OCI-LY3 (cell line): Measurements from ENCODE around the gene CCDC142.

Source experiments
- H2AFZ ChIP-seq: fragments of 200-600, 300-600 bp; shearing (Covaris generic); 2 replicates; pipeline ENCODE4 v1.6.0; 2014; ENCODE audit warnings: antibody characterized with exemption, low read depth, low read length
- H3K27ac ChIP-seq: fragments of 200-600, 300-600 bp; sonication (generic); 2 replicates; pipeline ENCODE4 v1.5.1; 2014; ENCODE audit warnings: mild to moderate bottlenecking, low read length, moderate library complexity, mixed read lengths
- H3K27me3 ChIP-seq: fragments of 200-600, 300-600 bp; sonication (generic); 2 replicates; pipeline ENCODE4 v1.6.1; 2014; ENCODE audit warnings: low read depth, low read length, mixed read lengths
- H3K36me3 ChIP-seq: fragments of 200-600, 300-600 bp; sonication (generic); replicated peaks from 2 replicates; pipeline ENCODE3; 2014; ENCODE audit warnings: low read depth, low read length, mixed read lengths
- H3K4me1 ChIP-seq: fragments of 300-600, 200-600 bp; sonication (generic); 2 replicates; pipeline ENCODE4 v1.6.1; 2014; ENCODE audit warnings: low read length, mixed read lengths
- H3K4me2 ChIP-seq: fragments of 200-600, 300-600 bp; sonication (generic); 2 replicates; pipeline ENCODE4 v1.6.1; 2014; ENCODE audit warnings: low read length, mixed read lengths
- H3K4me3 ChIP-seq: fragments of 300-600, 200-600 bp; sonication (generic); 2 replicates; pipeline ENCODE4 v1.5.1; 2014; ENCODE audit warnings: antibody characterized with exemption, mild to moderate bottlenecking, low read length, moderate library complexity
- H3K79me2 ChIP-seq: fragments of 300-600, 200-600 bp; shearing (Covaris generic); 2 replicates; pipeline ENCODE4 v1.6.1; 2014; ENCODE audit warnings: mild to moderate bottlenecking, low read length, mixed read lengths
- H3K9ac ChIP-seq: fragments of 300-600, 200-600 bp; shearing (Covaris generic); 2 replicates; pipeline ENCODE4 v1.6.0; 2014; ENCODE audit warnings: mild to moderate bottlenecking, low read length, moderate library complexity
- H3K9me3 ChIP-seq: fragments of 200-600, 300-600 bp; shearing (Covaris generic); 2 replicates; pipeline ENCODE4 v1.6.1; 2014; ENCODE audit warnings: low read length, mixed read lengths; ENCODE audit not compliant: insufficient read depth
- H4K20me1 ChIP-seq: fragments of 200-600, 300-600 bp; sonication (generic); 2 replicates; pipeline ENCODE4 v1.6.1; 2016; ENCODE audit warnings: low read length, mixed read lengths; ENCODE audit not compliant: insufficient read depth
- EZH2phosphoT487 ChIP-seq: fragments of 200-600 bp; shearing (Covaris generic); IDR thresholded peaks from 2 replicates; pipeline ENCODE4 v1.6.1; 2018; ENCODE audit warnings: antibody characterized with exemption, mixed run types, low read depth
- TF ChIP-seq, protein P1 (sequence below): fragments of 200-600, 300-600 bp; sonication (generic); IDR thresholded peaks from 2 replicates; pipeline ENCODE4 v1.5.1; 2014; ENCODE audit warnings: antibody characterized with exemption, low read length, low read depth

CCDC142 gene

DNA sequence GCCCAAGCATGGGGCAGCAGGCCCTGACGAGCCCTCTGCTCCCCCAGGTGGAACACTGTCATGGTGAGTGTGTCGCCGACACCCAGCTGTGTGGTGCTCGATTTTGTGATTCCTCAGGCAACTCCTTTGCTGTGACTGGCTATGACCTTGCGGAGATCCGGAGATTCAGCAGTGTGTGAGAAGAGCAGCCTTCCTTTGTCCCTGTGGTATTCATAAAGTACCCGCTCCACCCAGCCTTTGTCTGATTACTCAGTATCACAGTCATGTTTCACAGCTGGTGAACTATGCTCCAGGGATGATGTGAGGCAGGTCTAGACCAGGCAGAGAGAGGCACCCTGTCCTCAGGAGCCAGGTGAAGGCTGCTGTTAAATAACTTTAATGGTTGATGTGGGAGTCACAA is 57.3 kb downstream of the CCDC142 start:
- Histone ChIP-seq H4K20me1 (no peaks in the 10 kb centered on the region), H3K9me3 (no peaks in the 10 kb centered on the region), H3K27ac (no peak overlapping the region), H3K4me2 (no peak overlapping the region), H2AFZ (no peak overlapping the region), H3K4me1 (peaks cover 5% of the 10 kb centered on the region), H3K27me3 (no peaks in the 10 kb centered on the region), H3K4me3 (no peak overlapping the region), H3K36me3 (peaks cover 27% of the 10 kb centered on the region), H3K9ac (no peak overlapping the region), H3K79me2 (no peaks in the 10 kb centered on the region)
- TF ChIP-seq, protein P1, sequence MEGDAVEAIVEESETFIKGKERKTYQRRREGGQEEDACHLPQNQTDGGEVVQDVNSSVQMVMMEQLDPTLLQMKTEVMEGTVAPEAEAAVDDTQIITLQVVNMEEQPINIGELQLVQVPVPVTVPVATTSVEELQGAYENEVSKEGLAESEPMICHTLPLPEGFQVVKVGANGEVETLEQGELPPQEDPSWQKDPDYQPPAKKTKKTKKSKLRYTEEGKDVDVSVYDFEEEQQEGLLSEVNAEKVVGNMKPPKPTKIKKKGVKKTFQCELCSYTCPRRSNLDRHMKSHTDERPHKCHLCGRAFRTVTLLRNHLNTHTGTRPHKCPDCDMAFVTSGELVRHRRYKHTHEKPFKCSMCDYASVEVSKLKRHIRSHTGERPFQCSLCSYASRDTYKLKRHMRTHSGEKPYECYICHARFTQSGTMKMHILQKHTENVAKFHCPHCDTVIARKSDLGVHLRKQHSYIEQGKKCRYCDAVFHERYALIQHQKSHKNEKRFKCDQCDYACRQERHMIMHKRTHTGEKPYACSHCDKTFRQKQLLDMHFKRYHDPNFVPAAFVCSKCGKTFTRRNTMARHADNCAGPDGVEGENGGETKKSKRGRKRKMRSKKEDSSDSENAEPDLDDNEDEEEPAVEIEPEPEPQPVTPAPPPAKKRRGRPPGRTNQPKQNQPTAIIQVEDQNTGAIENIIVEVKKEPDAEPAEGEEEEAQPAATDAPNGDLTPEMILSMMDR: no peak
- TF ChIP-seq EZH2phosphoT487: no peak

- Histone ChIP-seq H3K4me1 (peaks cover 10% of the 10 kb centered on the region), H3K9me3 (no peaks in the 10 kb centered on the region), H3K4me3 (no peak overlapping the region), H3K36me3 (peaks cover 27% of the 10 kb centered on the region), H2AFZ (no peak overlapping the region), H3K27ac (no peak overlapping the region), H3K27me3 (no peaks in the 10 kb centered on the region), H4K20me1 (no peaks in the 10 kb centered on the region), H3K9ac (no peak overlapping the region), H3K79me2 (no peaks in the 10 kb centered on the region), H3K4me2 (no peak overlapping the region)
- no peak for TF ChIP-seq EZH2phosphoT487
- TF ChIP-seq, protein P1: no peak
Observed at GRCh38 chr2:74424995-74425406, 57.8 kb downstream of the CCDC142 start.

GRCh38 chr2:74424139-74424992 is 58.4 kb downstream of the CCDC142 start:
- no peak overlapping the region for H3K4me3 ChIP-seq
- no peak overlapping the region for H3K27ac ChIP-seq
- H3K36me3 ChIP-seq: peaks cover 27% of the 10 kb centered on the region
- no peaks in the 10 kb centered on the region for H3K27me3 ChIP-seq
- no peak overlapping the region for H3K4me2 ChIP-seq
- H3K4me1 ChIP-seq: peaks cover 17% of the 10 kb centered on the region
- H3K9me3 ChIP-seq: no peaks in the 10 kb centered on the region
- H3K79me2 ChIP-seq: no peaks in the 10 kb centered on the region
- no peak overlapping the region for H3K9ac ChIP-seq
- H2AFZ ChIP-seq: no peak overlapping the region
- TF ChIP-seq EZH2phosphoT487: no peak
- TF ChIP-seq, protein P1: no peak
- no peaks in the 10 kb centered on the region for H4K20me1 ChIP-seq
